SK-N-SH (cell line): ENCODE results near the gene OBP2B. TPM values are rescaled to one million over a fixed set of nuclear protein-coding genes. Genes with fewer than 3 reads are reported as not detected.
"Not testable (repeated sequence)": the region's sequence is repeated elsewhere in the genome, so short reads cannot be mapped to it uniquely, and the experiment has no call there.

Experiments used
- CTCF ChIA-PET: fragments of 300-600, 350-600 bp; formaldehyde crosslinking; extraction: SDS; loops from one replicate; lab custom pipeline; 2021; lab: Yijun Ruan, JAX
- POLR2A ChIA-PET: fragments of 350-600 bp; sonication (Branson Sonifier 250); formaldehyde crosslinking; extraction: SDS; loops from one replicate; lab custom pipeline; 2020; ENCODE audit warnings: antibody characterized with exemption, inconsistent platforms; lab: Yijun Ruan, JAX
- DNase-seq: peaks from one replicate; pipeline ENCODE4 v3.0.0; 2012
- H2AFZ ChIP-seq: fragments of 200-600 bp; sonication (generic); 2 replicates; pipeline ENCODE4 v1.8.1; 2016; ENCODE audit warnings: antibody characterized with exemption, mild to moderate bottlenecking, low read depth
- H3F3A ChIP-seq: fragments of 200-600 bp; sonication (generic); replicated peaks from 2 replicates; pipeline ENCODE3; 2016; ENCODE audit warnings: antibody characterized with exemption, mild to moderate bottlenecking; ENCODE audit not compliant: insufficient read depth
- H3K27ac ChIP-seq, 2 experiments: fragments of 200-500 bp in 1 of 2; fragments of 200-600 bp in 1 of 2; sonication (Bioruptor generic) in 1 of 2; sonication (generic), shearing (Covaris generic) in 1 of 2; 2 replicates each; pipeline versions ENCODE4 v1.5.1 to v1.6.1; 2014 to 2016; ENCODE audit warnings: low read depth in 2 of 2, inconsistent platforms in 1 of 2, low read length in 1 of 2, mild to moderate bottlenecking in 1 of 2, mixed read lengths in 1 of 2
- H3K27me3 ChIP-seq: fragments of 200-600 bp; sonication (generic), shearing (Covaris generic); 2 replicates; pipeline ENCODE4 v1.6.1; 2016; ENCODE audit warnings: mixed run types; ENCODE audit not compliant: insufficient read depth
- H3K36me3 ChIP-seq, 2 experiments: fragments of 200-500 bp in 1 of 2; fragments of 200-600 bp in 1 of 2; sonication (Bioruptor generic) in 1 of 2; sonication (generic) in 1 of 2; replicated peaks in 1 of 2; 2 replicates each; pipeline versions ENCODE3 to v1.5.1; 2014 to 2016; ENCODE audit warnings: low read length in 1 of 2, mild to moderate bottlenecking in 1 of 2; ENCODE audit not compliant: insufficient read depth in 2 of 2, control insufficient read depth in 1 of 2
- H3K4me1 ChIP-seq, 2 experiments: fragments of 200-500 bp in 1 of 2; fragments of 200-600 bp in 1 of 2; sonication (Bioruptor generic) in 1 of 2; sonication (generic), shearing (Covaris generic) in 1 of 2; 2 replicates each; pipeline versions ENCODE4 v1.5.1 to v1.6.1; 2014 to 2016; ENCODE audit warnings: low read depth in 1 of 2, low read length in 1 of 2, mixed run types in 1 of 2; ENCODE audit not compliant: insufficient read depth in 2 of 2, control insufficient read depth in 1 of 2
- H3K4me2 ChIP-seq: fragments of 200-600 bp; sonication (generic), shearing (Covaris generic); 2 replicates; pipeline ENCODE4 v1.6.1; 2017; ENCODE audit warnings: mixed run types
- H3K4me3 ChIP-seq, 2 experiments: fragments of 200-500 bp in 1 of 2; fragments of 200-600 bp in 1 of 2; sonication (Bioruptor generic) in 1 of 2; sonication (generic), shearing (Covaris generic) in 1 of 2; 2 replicates each; pipeline versions ENCODE4 v1.5.1 to v1.8.1; 2014 to 2016; ENCODE audit warnings: low read depth in 2 of 2, inconsistent platforms in 1 of 2, low read length in 1 of 2, mild to moderate bottlenecking in 1 of 2, mixed read lengths in 1 of 2, moderate library complexity in 1 of 2
- H3K79me2 ChIP-seq: fragments of 200-600 bp; sonication (generic); 2 replicates; pipeline ENCODE4 v1.8.1; 2017; ENCODE audit warnings: mild to moderate bottlenecking; ENCODE audit not compliant: insufficient read depth
- H3K9ac ChIP-seq: fragments of 200-600 bp; sonication (generic); 2 replicates; pipeline ENCODE4 v1.6.1; 2017; ENCODE audit warnings: mixed run types
- H3K9me2 ChIP-seq: fragments of 200-600 bp; sonication (generic); 2 replicates; pipeline ENCODE4 v1.6.1; 2017; ENCODE audit warnings: mixed run types
- H3K9me3 ChIP-seq: fragments of 200-600 bp; sonication (generic); 2 replicates; pipeline ENCODE4 v1.6.1; 2017; ENCODE audit warnings: mixed run types, mild to moderate bottlenecking, moderate library complexity
- H4K20me1 ChIP-seq: fragments of 200-600 bp; sonication (generic); 2 replicates; pipeline ENCODE4 v1.6.1; 2017; ENCODE audit warnings: mild to moderate bottlenecking, mixed run types; ENCODE audit not compliant: insufficient read depth
- EP300 ChIP-seq, 2 experiments: IDR thresholded peaks; 2 replicates each; pipeline versions ENCODE4 v1.4.0 to v1.6.1; 2012; ENCODE audit warnings: borderline replicate concordance in 1 of 2, low read depth in 1 of 2, low read length in 1 of 2
- EZH2phosphoT487 ChIP-seq: fragments of 200-600 bp; sonication (generic); IDR thresholded peaks from 2 replicates; pipeline ENCODE4 v1.6.1; 2017; ENCODE audit warnings: low read depth, mixed run types, mild to moderate bottlenecking, antibody characterized with exemption, moderate library complexity, borderline replicate concordance
- FOXJ3 ChIP-seq: sonication (generic); formaldehyde crosslinking; IDR thresholded peaks from 2 replicates; pipeline ENCODE4 v1.5.1; 2020; ENCODE audit warnings: mild to moderate bottlenecking, missing genetic modification reagents
- JUND ChIP-seq: IDR thresholded peaks from 2 replicates; pipeline ENCODE4 v1.4.0; 2012
- MEF2A ChIP-seq: IDR thresholded peaks from 2 replicates; pipeline ENCODE4 v1.4.0; 2012; ENCODE audit warnings: low read depth, borderline replicate concordance
- MXI1 ChIP-seq: IDR thresholded peaks from 2 replicates; pipeline ENCODE4 v1.6.1; 2012; ENCODE audit warnings: mild to moderate bottlenecking, low read depth, low read length, improper control_type of control experiment
- NRF1 ChIP-seq: IDR thresholded peaks from 2 replicates; pipeline ENCODE4 v1.6.1; 2012; ENCODE audit warnings: low read depth, mild to moderate bottlenecking, low read length
- REST ChIP-seq: IDR thresholded peaks from 2 replicates; pipeline ENCODE4 v1.6.1; 2012; ENCODE audit warnings: mild to moderate bottlenecking, low read depth, low read length, moderate library complexity
- RXRA ChIP-seq: IDR thresholded peaks from 2 replicates; pipeline ENCODE4 v1.4.0; 2012; ENCODE audit warnings: low read depth, mild to moderate bottlenecking, borderline replicate concordance
- SIN3A ChIP-seq: IDR thresholded peaks from 2 replicates; pipeline ENCODE4 v1.6.1; 2012; ENCODE audit warnings: low read depth, mild to moderate bottlenecking, low read length, moderate library complexity, borderline replicate concordance
- ZBTB33 ChIP-seq: IDR thresholded peaks from 2 replicates; pipeline ENCODE4 v1.4.0; 2012; ENCODE audit warnings: low read depth, borderline replicate concordance
- WGBS: methylation state at CpG from one replicate; pipeline ENCODE4 v1.1.6; 2017; ENCODE audit warnings: low lambda C conversion rate; 5-methylcytosine and 5-hydroxymethylcytosine counted together
- polyA plus RNA-seq, 3 experiments: library from polyadenylated mRNA; depleted of rRNA; stranded (reverse); fragments of >200 nt; gene quantifications; 2 replicates each; pipeline ENCODE4 v1.2.3, GENCODE V29; 2012
- TF ChIP-seq, protein P1 (sequence below): IDR thresholded peaks from 2 replicates; pipeline ENCODE4 v1.4.0; 2012; ENCODE audit warnings: low read depth

The OBP2B gene
- polyA plus RNA-seq, 1 of the 3 experiments (the other 2 are of a cell fraction), result not detected

GRCh38 chr9:133252301-133253020 is 43.4 kb upstream of the OBP2B start:
- CTCF ChIA-PET, result interaction anchor here (2.6 kb wide), 1 partner anchor 14 kb away, joined by 6 read pairs; no protein-coding TSS in a partner anchor
- H3K4me2 ChIP-seq, result no peak overlapping the region
- POLR2A ChIA-PET, result no interaction called here
- H3K27ac ChIP-seq, result no peak overlapping the region
- peaks cover 22% of the 10 kb centered on the region; the same call in 1 of the 2 replicates for H3K27me3 ChIP-seq
- H3K4me3 ChIP-seq, result no peak overlapping the region
- no peaks in the 10 kb centered on the region for H3K36me3 ChIP-seq
- H3K9me2 ChIP-seq, result no peaks in the 10 kb centered on the region
- no peak overlapping the region for H3K9ac ChIP-seq
- peak; percentile 19 for DNase-seq
- no peaks in the 10 kb centered on the region for H3K79me2 ChIP-seq
- no peaks in the 10 kb centered on the region for H3F3A ChIP-seq
- no peaks in the 10 kb centered on the region for H3K9me3 ChIP-seq
- no peak overlapping the region for H2AFZ ChIP-seq
- no peaks in the 10 kb centered on the region for H4K20me1 ChIP-seq
- WGBS, result 47% methylated on average over 11 of the region's 16 CpGs
- TF ChIP-seq FOXJ3 (CRISPR knock-in tag), result no peak
- no peaks in the 10 kb centered on the region; a peak in 1 of 4 replicates for H3K4me1 ChIP-seq

DNA sequence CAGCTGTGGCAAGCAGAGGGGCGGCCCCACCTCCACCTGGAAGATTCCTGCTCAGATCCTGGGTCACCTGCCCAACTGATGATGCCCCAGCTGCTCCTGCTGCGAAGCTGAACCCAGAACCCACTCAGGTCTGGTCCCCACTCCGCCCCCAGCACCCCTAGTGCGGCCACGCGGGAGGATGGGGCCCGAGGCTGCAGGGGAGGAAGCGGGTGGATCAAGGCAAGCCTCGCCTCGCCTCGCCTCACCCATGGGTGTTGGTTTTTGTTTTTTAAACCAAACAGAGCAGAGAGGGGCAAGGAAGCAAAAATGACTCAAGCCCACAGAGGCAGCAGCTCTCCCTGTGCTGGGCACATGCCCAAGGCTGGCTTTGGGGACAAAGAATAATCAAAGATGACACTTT is 42.7 kb upstream of the OBP2B start:
- CTCF ChIA-PET, result interaction anchor here (2.6 kb wide), 1 partner anchor 13 kb away, joined by 6 read pairs; no protein-coding TSS in a partner anchor
- H2AFZ ChIP-seq, result no peak overlapping the region
- H3K9ac ChIP-seq, result no peak overlapping the region
- no peak for TF ChIP-seq ZBTB33
- no peak for TF ChIP-seq MEF2A
- TF ChIP-seq, protein P1, sequence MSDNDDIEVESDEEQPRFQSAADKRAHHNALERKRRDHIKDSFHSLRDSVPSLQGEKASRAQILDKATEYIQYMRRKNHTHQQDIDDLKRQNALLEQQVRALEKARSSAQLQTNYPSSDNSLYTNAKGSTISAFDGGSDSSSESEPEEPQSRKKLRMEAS, result no peak
- TF ChIP-seq EP300 (IDR thresholded peaks at IDR 0.05; ENCODE audit: borderline replicate concordance in 1 of 2, low read depth in 1 of 2, low read length in 1 of 2), result no peak
- TF ChIP-seq MXI1, result no peak
- no peak for TF ChIP-seq JUND
- TF ChIP-seq RXRA, result no peak
- no peak for TF ChIP-seq EZH2phosphoT487
- TF ChIP-seq SIN3A, result no peak
- no peak for TF ChIP-seq NRF1
- no peak for TF ChIP-seq REST
- TF ChIP-seq, all 33 proteins: peak for 0
- Histone ChIP-seq H4K20me1 (no peaks in the 10 kb centered on the region), H3F3A (no peaks in the 10 kb centered on the region), H3K9me2 (no peaks in the 10 kb centered on the region), H3K27me3 (peaks cover 27% of the 10 kb centered on the region), H3K27ac (no peak overlapping the region), H3K36me3 (no peaks in the 10 kb centered on the region), H3K4me3 (no peak overlapping the region), H3K4me1 (no peaks in the 10 kb centered on the region), H3K9me3 (no peaks in the 10 kb centered on the region), H3K79me2 (no peaks in the 10 kb centered on the region), H3K4me2 (no peak overlapping the region)
- peak; percentile 19 for DNase-seq
- POLR2A ChIA-PET, result no interaction called here
- 77% methylated on average over 6 of the region's 11 CpGs for WGBS

GRCh38 chr9:133251221-133251620 is 42.2 kb upstream of the OBP2B start:
- H3K9me3 ChIP-seq, H3K36me3 ChIP-seq, H3K4me1 ChIP-seq, H3K4me3 ChIP-seq, H3K79me2 ChIP-seq, H3K27ac ChIP-seq, H4K20me1 ChIP-seq, DNase-seq, H2AFZ ChIP-seq, H3K4me2 ChIP-seq, H3F3A ChIP-seq, H3K9me2 ChIP-seq, H3K9ac ChIP-seq, POLR2A ChIA-PET: not testable (repeated sequence)
- peaks cover 27% of the 10 kb centered on the region for H3K27me3 ChIP-seq
- 75% methylated on average over 6 of the region's 6 CpGs for WGBS
- CTCF ChIA-PET, result interaction anchor here (2.6 kb wide), 1 partner anchor 12 kb away, joined by 6 read pairs; no protein-coding TSS in a partner anchor
